Immature natural killer cell (primary cell): ENCODE results near the gene MPC2. TPM values are rescaled to one million over a fixed set of nuclear protein-coding genes. Genes with fewer than 3 reads are reported as not detected.

Experiments used
- DNase-seq, 3 donors: peaks; one replicate each; pipeline ENCODE4 v3.0.0; 2022; ENCODE audit warnings: mixed read lengths in 1 of 3
- H3K27ac Mint-ChIP-seq, 6 donors: one replicate each; pipeline ENCODE4 v1.8.0; 2020; ENCODE audit warnings: mixed read lengths in 6 of 6, mild to moderate bottlenecking in 5 of 6, inconsistent platforms in 4 of 6, moderate library complexity in 3 of 6
- H3K27me3 Mint-ChIP-seq, 3 donors: one replicate each; pipeline ENCODE4 v1.8.0; 2020 to 2021; ENCODE audit warnings: low read depth in 3 of 3, mild to moderate bottlenecking in 3 of 3, mixed read lengths in 3 of 3, moderate library complexity in 3 of 3, inconsistent platforms in 1 of 3
- H3K36me3 Mint-ChIP-seq, 3 donors: one replicate each; pipeline ENCODE4 v1.8.0; 2020; ENCODE audit warnings: mixed read lengths in 3 of 3, inconsistent platforms in 2 of 3, mild to moderate bottlenecking in 2 of 3
- H3K4me1 Mint-ChIP-seq, 2 donors: one replicate each; pipeline ENCODE4 v1.8.0; 2020; ENCODE audit warnings: inconsistent platforms in 2 of 2, mild to moderate bottlenecking in 2 of 2, mixed read lengths in 2 of 2, moderate library complexity in 1 of 2
- H3K4me3 Mint-ChIP-seq, 5 donors: one replicate each; pipeline ENCODE4 v1.8.0; 2020; ENCODE audit warnings: mild to moderate bottlenecking in 5 of 5, mixed read lengths in 5 of 5, inconsistent platforms in 3 of 5, moderate library complexity in 3 of 5
- H3K9me3 Mint-ChIP-seq, 6 donors: one replicate each; pipeline ENCODE4 v1.8.0; 2020; ENCODE audit warnings: mild to moderate bottlenecking in 6 of 6, mixed read lengths in 6 of 6, inconsistent platforms in 4 of 6, moderate library complexity in 3 of 6
- polyA plus RNA-seq, 3 donors: library from polyadenylated mRNA; unstranded; fragments of 300-500 nt; fragmentation: Illumina TruSeq; gene quantifications; one replicate each; pipeline ENCODE4 v1.2.3, GENCODE V29; 2021

The MPC2 gene
- polyA plus RNA-seq, 3 donors from 2014 or later: 76.5 to 119 (median 104) TPM

GRCh38 chr1:167927046-167927754 is 9.7 kb downstream of the MPC2 start:
- H3K36me3 Mint-ChIP-seq: peaks cover 0 to 9% (median 0%) of the 10 kb centered on the region in 3 donors
- no peaks in the 10 kb centered on the region for H3K27me3 Mint-ChIP-seq
- no peak overlapping the region for H3K27ac Mint-ChIP-seq
- H3K4me1 Mint-ChIP-seq: peaks cover 3 to 5% of the 10 kb centered on the region in 2 donors
- H3K9me3 Mint-ChIP-seq: no peaks in the 10 kb centered on the region
- no peak for DNase-seq
- no peak overlapping the region for H3K4me3 Mint-ChIP-seq

- H3K4me3 Mint-ChIP-seq: no peak overlapping the region
- no peak overlapping the region for H3K27ac Mint-ChIP-seq
- H3K9me3 Mint-ChIP-seq: no peaks in the 10 kb centered on the region
- H3K36me3 Mint-ChIP-seq: peaks cover 0 to 9% (median 0%) of the 10 kb centered on the region in 3 donors
- peaks cover 3 to 5% of the 10 kb centered on the region in 2 donors for H3K4me1 Mint-ChIP-seq
- H3K27me3 Mint-ChIP-seq: no peaks in the 10 kb centered on the region
- DNase-seq: no peak
Measured at GRCh38 chr1:167926486-167926997, 10.3 kb downstream of the MPC2 start.

GRCh38 chr1:167924543-167925231 is 12.2 kb downstream of the MPC2 start:
- H3K9me3 Mint-ChIP-seq: no peaks in the 10 kb centered on the region
- H3K36me3 Mint-ChIP-seq: peaks cover 0 to 9% (median 0%) of the 10 kb centered on the region in 3 donors
- peaks cover 3 to 5% of the 10 kb centered on the region in 2 donors for H3K4me1 Mint-ChIP-seq
- no peaks in the 10 kb centered on the region for H3K27me3 Mint-ChIP-seq
- no peak overlapping the region for H3K4me3 Mint-ChIP-seq
- DNase-seq: no peak
- H3K27ac Mint-ChIP-seq: no peak overlapping the region

GRCh38 chr1:167924102-167924501 is 12.8 kb downstream of the MPC2 start:
- H3K4me3 Mint-ChIP-seq: no peak overlapping the region
- H3K4me1 Mint-ChIP-seq: peaks cover 3 to 5% of the 10 kb centered on the region in 2 donors
- no peak overlapping the region for H3K27ac Mint-ChIP-seq
- H3K27me3 Mint-ChIP-seq: no peaks in the 10 kb centered on the region
- DNase-seq: no peak
- H3K36me3 Mint-ChIP-seq: peaks cover 0 to 11% (median 0%) of the 10 kb centered on the region in 3 donors
- no peaks in the 10 kb centered on the region for H3K9me3 Mint-ChIP-seq

- Mint-ChIP-seq H3K36me3 (peaks cover 0 to 12% (median 0%) of the 10 kb centered on the region in 3 donors), H3K4me3 (no peak overlapping the region), H3K27me3 (no peaks in the 10 kb centered on the region), H3K4me1 (peaks cover 3 to 5% of the 10 kb centered on the region in 2 donors), H3K9me3 (no peaks in the 10 kb centered on the region), H3K27ac (no peak overlapping the region)
- DNase-seq: no peak
Measured at GRCh38 chr1:167923324-167924056, 13.4 kb downstream of the MPC2 start.

GRCh38 chr1:167922611-167923074 is 14.2 kb downstream of the MPC2 start:
- H3K4me3 Mint-ChIP-seq: no peak overlapping the region
- H3K4me1 Mint-ChIP-seq: peaks cover 3 to 5% of the 10 kb centered on the region in 2 donors
- no peaks in the 10 kb centered on the region for H3K9me3 Mint-ChIP-seq

GRCh38 chr1:167922023-167922422 is 14.8 kb downstream of the MPC2 start:
- Mint-ChIP-seq H3K4me1 (peaks cover 3 to 4% of the 10 kb centered on the region in 2 donors), H3K4me3 (no peak overlapping the region), H3K9me3 (no peaks in the 10 kb centered on the region), H3K27me3 (no peaks in the 10 kb centered on the region), H3K27ac (no peak overlapping the region), H3K36me3 (peaks cover under 1 to 13% (median 1%) of the 10 kb centered on the region in 3 donors)
- no peak for DNase-seq

More at GRCh38 chr1:167922611-167923074, 14.2 kb downstream of the MPC2 start:
- Mint-ChIP-seq H3K36me3 (peaks cover 0 to 12% (median 0%) of the 10 kb centered on the region in 3 donors), H3K27me3 (no peaks in the 10 kb centered on the region), H3K27ac (peak overlapping the region in 1 of 6 donors; percentile 49)
- DNase-seq: no peak

GRCh38 chr1:167916766-167917511 is 19.9 kb downstream of the MPC2 start:
- H3K9me3 Mint-ChIP-seq: no peaks in the 10 kb centered on the region
- H3K4me1 Mint-ChIP-seq: no peaks in the 10 kb centered on the region
- H3K27me3 Mint-ChIP-seq: peaks cover 0 to 3% (median 2%) of the 10 kb centered on the region in 3 donors
- DNase-seq: no peak
- no peak overlapping the region for H3K27ac Mint-ChIP-seq
- H3K36me3 Mint-ChIP-seq: peaks cover 6 to 9% (median 9%) of the 10 kb centered on the region in 3 donors
- no peak overlapping the region for H3K4me3 Mint-ChIP-seq

- H3K4me1 Mint-ChIP-seq: no peaks in the 10 kb centered on the region
- no peak overlapping the region for H3K4me3 Mint-ChIP-seq
- H3K36me3 Mint-ChIP-seq: peaks cover 6 to 9% (median 9%) of the 10 kb centered on the region in 3 donors
- no peak overlapping the region for H3K27ac Mint-ChIP-seq
- DNase-seq: no peak
- peaks cover 0 to 3% (median 2%) of the 10 kb centered on the region in 3 donors for H3K27me3 Mint-ChIP-seq
- H3K9me3 Mint-ChIP-seq: peaks cover 0 to 1% (median 0%) of the 10 kb centered on the region in 6 donors
Measured at GRCh38 chr1:167915569-167915968, 21.3 kb downstream of the MPC2 start.

GRCh38 chr1:167913895-167914496 is 22.9 kb downstream of the MPC2 start, which contains the start of gene ADCY10:
Gene ADCY10, minus strand, starts transcription at chr1:167914134. Its CDS starts 8,994 bp downstream, at chr1:167905140.
- Mint-ChIP-seq H3K4me1 (no peaks in the 10 kb centered on the region), H3K9me3 (peaks cover 2 to 15% (median 10%) of the 10 kb centered on the region in 6 donors), H3K36me3 (peaks cover 8 to 12% (median 9%) of the 10 kb centered on the region in 3 donors), H3K27me3 (peaks cover 0 to 3% (median 2%) of the 10 kb centered on the region in 3 donors), H3K27ac (peak within 1 kb of the TSS in 2 of 6 donors; percentile 23 to 63), H3K4me3 (no peak within 1 kb of the TSS)
- no peak for DNase-seq

- H3K4me3 Mint-ChIP-seq: no peak overlapping the region
- H3K27me3 Mint-ChIP-seq: peaks cover 2 to 6% (median 2%) of the 10 kb centered on the region in 3 donors
- no peaks in the 10 kb centered on the region for H3K4me1 Mint-ChIP-seq
- H3K9me3 Mint-ChIP-seq: peaks cover 2 to 25% (median 10%) of the 10 kb centered on the region in 6 donors
- H3K27ac Mint-ChIP-seq: no peak overlapping the region
- H3K36me3 Mint-ChIP-seq: peaks cover 8 to 12% (median 9%) of the 10 kb centered on the region in 3 donors
- no peak for DNase-seq
Measured at GRCh38 chr1:167912294-167912693, 24.6 kb downstream of the MPC2 start.

GRCh38 chr1:167911413-167911812 is 25.5 kb downstream of the MPC2 start:
- H3K4me1 Mint-ChIP-seq: no peaks in the 10 kb centered on the region
- no peak overlapping the region for H3K27ac Mint-ChIP-seq
- peaks cover 2 to 25% (median 10%) of the 10 kb centered on the region in 6 donors for H3K9me3 Mint-ChIP-seq
- DNase-seq: no peak
- no peak overlapping the region for H3K4me3 Mint-ChIP-seq
- peaks cover 3 to 6% (median 3%) of the 10 kb centered on the region in 3 donors for H3K36me3 Mint-ChIP-seq
- peaks cover 2 to 6% (median 2%) of the 10 kb centered on the region in 3 donors for H3K27me3 Mint-ChIP-seq
